ENCODE measurements around the gene CHST15. TPM values are rescaled to one million over a fixed set of nuclear protein-coding genes. Genes with fewer than 3 reads are reported as not detected.

CHST15 gene
- total and polyA plus RNA-seq, 4 donors: 5.4 to 45.3 (median 36.7) TPM

DNA sequence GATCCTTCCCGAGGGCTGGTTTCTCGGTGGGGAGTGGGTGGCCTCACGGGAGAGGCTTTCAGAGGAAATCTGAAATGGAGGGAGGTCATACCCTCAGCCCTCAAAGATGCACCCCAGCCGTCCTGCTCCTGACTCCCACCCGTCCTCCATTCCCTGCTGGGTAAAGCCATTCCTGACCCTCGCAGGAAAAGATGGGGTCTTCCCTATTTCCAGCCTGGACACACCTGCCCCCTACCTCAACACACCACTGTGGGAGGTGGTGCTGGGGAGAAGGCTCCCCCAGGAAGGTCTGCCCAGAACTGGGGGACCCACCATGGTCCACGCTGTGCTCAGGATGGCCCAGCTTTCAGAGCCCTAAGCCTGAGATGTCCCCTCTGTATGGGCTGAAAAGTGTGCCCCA, 86.9 kb downstream of the CHST15 start:
- Histone ChIP-seq H3K36me3 (ENCODE audit: control insufficient read depth in 4 of 4, insufficient read depth in 4 of 4, low read length in 4 of 4) (peaks cover 0 to 31% (median 0%) of the 10 kb centered on the region in 4 donors), H3K9me3 (ENCODE audit: control insufficient read depth in 4 of 4, insufficient read depth in 3 of 4, low read length in 3 of 4) (no peaks in the 10 kb centered on the region), H3K27me3 (ENCODE audit: control insufficient read depth in 3 of 3, insufficient read depth in 3 of 3, low read length in 2 of 3) (no peaks in the 10 kb centered on the region), H3K27ac (ENCODE audit: low read depth in 1 of 2, low read length in 1 of 2) (no peak overlapping the region), H3K4me3 (no peak overlapping the region), H3K9ac (ENCODE audit: insufficient read depth in 1 of 2, low read length in 2 of 2) (no peak overlapping the region), H3K4me1 (ENCODE audit: control insufficient read depth in 5 of 5, insufficient read depth in 5 of 5, low read length in 5 of 5) (peaks cover 0 to 4% (median 0%) of the 10 kb centered on the region in 5 donors)
- WGBS, 2 donors: 84 to 94% methylated on average over 7 of the region's 7 CpGs
- ATAC-seq (ENCODE audit: insufficient read depth, low FRiP score): no peak
- TF ChIP-seq, protein P1, sequence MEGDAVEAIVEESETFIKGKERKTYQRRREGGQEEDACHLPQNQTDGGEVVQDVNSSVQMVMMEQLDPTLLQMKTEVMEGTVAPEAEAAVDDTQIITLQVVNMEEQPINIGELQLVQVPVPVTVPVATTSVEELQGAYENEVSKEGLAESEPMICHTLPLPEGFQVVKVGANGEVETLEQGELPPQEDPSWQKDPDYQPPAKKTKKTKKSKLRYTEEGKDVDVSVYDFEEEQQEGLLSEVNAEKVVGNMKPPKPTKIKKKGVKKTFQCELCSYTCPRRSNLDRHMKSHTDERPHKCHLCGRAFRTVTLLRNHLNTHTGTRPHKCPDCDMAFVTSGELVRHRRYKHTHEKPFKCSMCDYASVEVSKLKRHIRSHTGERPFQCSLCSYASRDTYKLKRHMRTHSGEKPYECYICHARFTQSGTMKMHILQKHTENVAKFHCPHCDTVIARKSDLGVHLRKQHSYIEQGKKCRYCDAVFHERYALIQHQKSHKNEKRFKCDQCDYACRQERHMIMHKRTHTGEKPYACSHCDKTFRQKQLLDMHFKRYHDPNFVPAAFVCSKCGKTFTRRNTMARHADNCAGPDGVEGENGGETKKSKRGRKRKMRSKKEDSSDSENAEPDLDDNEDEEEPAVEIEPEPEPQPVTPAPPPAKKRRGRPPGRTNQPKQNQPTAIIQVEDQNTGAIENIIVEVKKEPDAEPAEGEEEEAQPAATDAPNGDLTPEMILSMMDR (IDR thresholded peaks at IDR 0.05; ENCODE audit: control extremely low read depth, extremely low read depth): no peak
- no peak for DNase-seq

DNA sequence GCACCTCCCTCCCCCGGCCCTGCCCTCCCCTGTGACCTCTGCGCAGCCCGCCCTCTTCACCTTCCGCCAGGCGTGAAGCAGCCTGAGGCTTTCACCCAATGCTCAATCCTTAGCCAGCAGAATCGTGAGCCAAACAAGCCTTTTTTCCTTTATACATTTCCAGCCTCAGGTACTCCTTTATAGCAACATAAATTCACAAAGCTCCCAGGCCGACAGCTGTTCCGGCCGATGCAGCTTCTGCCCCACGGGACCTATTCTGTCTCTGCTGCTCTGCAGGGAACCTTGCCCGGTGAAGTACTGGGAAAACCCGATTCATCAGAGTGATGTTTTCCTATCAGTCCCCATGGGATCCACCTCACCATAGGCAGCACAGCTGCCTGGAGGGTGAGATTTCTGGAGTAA, 87.4 kb downstream of the CHST15 start:
- WGBS, 2 donors: 89 to 94% methylated on average over 12 of the region's 12 CpGs
- ATAC-seq (ENCODE audit: insufficient read depth, low FRiP score) (no peak), DNase-seq (no peak)
- TF ChIP-seq, protein P1 (IDR thresholded peaks at IDR 0.05; ENCODE audit: control extremely low read depth, extremely low read depth): no peak
- Histone ChIP-seq H3K9ac (ENCODE audit: insufficient read depth in 1 of 2, low read length in 2 of 2) (no peak overlapping the region), H3K4me3 (no peak overlapping the region), H3K36me3 (ENCODE audit: control insufficient read depth in 4 of 4, insufficient read depth in 4 of 4, low read length in 4 of 4) (peaks cover 0 to 31% (median 0%) of the 10 kb centered on the region in 4 donors), H3K27ac (ENCODE audit: low read depth in 1 of 2, low read length in 1 of 2) (no peak overlapping the region), H3K27me3 (ENCODE audit: control insufficient read depth in 3 of 3, insufficient read depth in 3 of 3, low read length in 2 of 3) (no peaks in the 10 kb centered on the region), H3K4me1 (ENCODE audit: control insufficient read depth in 5 of 5, insufficient read depth in 5 of 5, low read length in 5 of 5) (peaks cover 0 to 4% (median 0%) of the 10 kb centered on the region in 5 donors), H3K9me3 (ENCODE audit: control insufficient read depth in 4 of 4, insufficient read depth in 3 of 4, low read length in 3 of 4) (no peaks in the 10 kb centered on the region)

DNA sequence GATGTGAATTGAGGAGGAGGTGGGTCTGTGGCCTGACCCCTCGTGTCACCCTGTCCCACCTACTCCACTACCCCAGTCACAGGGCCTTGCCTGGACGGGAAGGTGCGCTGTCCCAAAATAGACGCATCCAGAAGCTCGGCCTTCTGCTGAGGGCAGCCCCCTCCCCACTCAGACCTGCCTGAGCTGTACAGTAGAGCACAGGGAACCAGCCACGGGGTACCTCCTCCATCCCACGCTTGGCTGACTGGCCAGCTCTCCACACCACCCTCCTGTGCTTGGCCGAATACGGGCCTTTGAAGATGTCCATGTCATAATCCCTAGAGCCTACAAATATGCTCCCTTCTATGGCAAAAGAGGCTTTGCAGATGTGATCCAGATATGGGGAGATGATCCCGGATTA, 88.3 kb downstream of the CHST15 start:
- H3K9ac ChIP-seq (ENCODE audit: insufficient read depth in 1 of 2, low read length in 2 of 2): no peak overlapping the region
- no peak overlapping the region for H3K4me3 ChIP-seq
- no peak overlapping the region for H3K27ac ChIP-seq (ENCODE audit: low read depth in 1 of 2, low read length in 1 of 2)
- no peaks in the 10 kb centered on the region for H3K9me3 ChIP-seq (ENCODE audit: control insufficient read depth in 4 of 4, insufficient read depth in 3 of 4, low read length in 3 of 4)
- 88 to 90% methylated on average over 10 of the region's 10 CpGs for WGBS, 2 donors
- H3K36me3 ChIP-seq (ENCODE audit: control insufficient read depth in 4 of 4, insufficient read depth in 4 of 4, low read length in 4 of 4): peaks cover 0 to 25% (median 0%) of the 10 kb centered on the region in 4 donors
- ATAC-seq (ENCODE audit: insufficient read depth, low FRiP score) (no peak), DNase-seq (no peak)
- TF ChIP-seq, protein P1 (IDR thresholded peaks at IDR 0.05; ENCODE audit: control extremely low read depth, extremely low read depth): no peak
- peaks cover 0 to 4% (median 0%) of the 10 kb centered on the region in 5 donors for H3K4me1 ChIP-seq (ENCODE audit: control insufficient read depth in 5 of 5, insufficient read depth in 5 of 5, low read length in 5 of 5)
- no peaks in the 10 kb centered on the region for H3K27me3 ChIP-seq (ENCODE audit: control insufficient read depth in 3 of 3, insufficient read depth in 3 of 3, low read length in 2 of 3)

DNA sequence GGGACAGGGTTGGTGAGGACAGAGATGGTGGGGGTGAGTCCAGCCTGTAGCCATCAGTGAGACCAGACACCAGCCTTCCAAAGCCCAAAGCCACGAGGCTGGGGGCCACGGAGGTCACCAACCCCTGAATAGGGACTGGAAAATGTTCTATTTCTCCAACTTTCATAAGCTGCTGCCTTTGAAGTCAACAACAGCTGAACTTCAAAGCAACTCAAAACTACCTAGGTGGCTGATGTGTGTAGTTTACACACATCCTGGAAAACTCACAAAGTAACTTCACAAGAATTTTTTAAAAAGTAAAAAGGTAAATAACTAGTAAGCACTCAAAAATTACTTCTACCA, 88.8 kb downstream of the CHST15 start:
- 80 to 83% methylated on average over 2 of the region's 2 CpGs for WGBS, 2 donors
- H3K27ac ChIP-seq (ENCODE audit: low read depth in 1 of 2, low read length in 1 of 2): no peak overlapping the region
- no peak overlapping the region for H3K9ac ChIP-seq (ENCODE audit: insufficient read depth in 1 of 2, low read length in 2 of 2)
- no peaks in the 10 kb centered on the region for H3K27me3 ChIP-seq (ENCODE audit: control insufficient read depth in 3 of 3, insufficient read depth in 3 of 3, low read length in 2 of 3)
- no peak for DNase-seq
- peaks cover 0 to 4% (median 0%) of the 10 kb centered on the region in 5 donors for H3K4me1 ChIP-seq (ENCODE audit: control insufficient read depth in 5 of 5, insufficient read depth in 5 of 5, low read length in 5 of 5)
- H3K36me3 ChIP-seq (ENCODE audit: control insufficient read depth in 4 of 4, insufficient read depth in 4 of 4, low read length in 4 of 4): peaks cover 0 to 22% (median 0%) of the 10 kb centered on the region in 4 donors
- no peak overlapping the region for H3K4me3 ChIP-seq
- no peaks in the 10 kb centered on the region for H3K9me3 ChIP-seq (ENCODE audit: control insufficient read depth in 4 of 4, insufficient read depth in 3 of 4, low read length in 3 of 4)
- TF ChIP-seq, protein P1 (IDR thresholded peaks at IDR 0.05; ENCODE audit: control extremely low read depth, extremely low read depth): no peak
- no peak for ATAC-seq (ENCODE audit: insufficient read depth, low FRiP score)
